ENCODE measurements around the gene GSK3A. TPM values are rescaled to one million over a fixed set of nuclear protein-coding genes. Genes with fewer than 3 reads are reported as not detected.
"Not testable (repeated sequence)": the region's sequence is repeated elsewhere in the genome, so short reads cannot be mapped to it uniquely, and the experiment has no call there.

GSK3A gene
- total RNA-seq, 2 donors from 2014 or later, result 29.2 to 35.1 TPM

- intact Hi-C loops (cut with DNase I), result no loop called here
- no peak for DNase-seq (ENCODE audit: low spot score)
These were observed 28.6 kb upstream of the GSK3A start for GRCh38 chr19:42271045-42271419.

GRCh38 chr19:42270346-42271044 is 28.1 kb upstream of the GSK3A start:
- intact Hi-C loops (cut with DNase I), result no loop called here
- peak; percentile 89 for DNase-seq (ENCODE audit: low spot score)

- peak; percentile 79 for DNase-seq (ENCODE audit: low spot score)
These were observed 27.3 kb upstream of the GSK3A start for GRCh38 chr19:42269478-42270345.

GRCh38 chr19:42268704-42269477 is 26.5 kb upstream of the GSK3A start, which contains the start of gene CIC:
TSS of gene CIC (plus strand) at chr19:42269252. CDS start at chr19:42271784, 2,532 bp downstream.
- intact Hi-C loops (cut with DNase I), result no loop called here
- DNase-seq (ENCODE audit: low spot score), result peak; percentile 100

More at GRCh38 chr19:42269478-42270345, 27.3 kb upstream of the GSK3A start:
- intact Hi-C loops (cut with DNase I), result no loop called here

- intact Hi-C loops (cut with DNase I), result no loop called here
- DNase-seq (ENCODE audit: low spot score), result peak; percentile 99
These were observed 25.8 kb upstream of the GSK3A start for GRCh38 chr19:42268142-42268703.

GRCh38 chr19:42267644-42268141 is 25.3 kb upstream of the GSK3A start:
- DNase-seq (ENCODE audit: low spot score), result peak; percentile 68
- intact Hi-C loops (cut with DNase I), result no loop called here

GRCh38 chr19:42266928-42267603 is 24.7 kb upstream of the GSK3A start:
- intact Hi-C loops (cut with DNase I); DNase-seq (ENCODE audit: low spot score): not testable (repeated sequence)

GRCh38 chr19:42266105-42266504 is 23.7 kb upstream of the GSK3A start:
- DNase-seq (ENCODE audit: low spot score); intact Hi-C loops (cut with DNase I): not testable (repeated sequence)

GRCh38 chr19:42261763-42262162 is 19.4 kb upstream of the GSK3A start:
- intact Hi-C loops (cut with DNase I), result no loop called here
- DNase-seq (ENCODE audit: low spot score), result no peak

- DNase-seq (ENCODE audit: low spot score); intact Hi-C loops (cut with DNase I): not testable (repeated sequence)
These were observed 15.4 kb upstream of the GSK3A start for GRCh38 chr19:42257842-42258241.

GRCh38 chr19:42255766-42256745 is 13.7 kb upstream of the GSK3A start:
- no peak for DNase-seq (ENCODE audit: low spot score)
- intact Hi-C loops (cut with DNase I), result loop anchor here in 1 of 2 donors (1.0 kb wide), 1 partner anchor 13 kb away; no protein-coding TSS in a partner anchor

- intact Hi-C loops (cut with DNase I), result no loop called here
- DNase-seq (ENCODE audit: low spot score), result peak; percentile 98
These were observed 12.7 kb upstream of the GSK3A start, which contains the start of gene ERF for GRCh38 chr19:42254850-42255765. TSS of gene ERF (minus strand) at chr19:42255128. CDS start at chr19:42254999, 129 bp downstream.

GRCh38 chr19:42254089-42254849 is 11.9 kb upstream of the GSK3A start:
- DNase-seq (ENCODE audit: low spot score), result peak; percentile 92
- intact Hi-C loops (cut with DNase I), result no loop called here

- DNase-seq (ENCODE audit: low spot score), result no peak
- intact Hi-C loops (cut with DNase I), result no loop called here
These were observed 11.1 kb upstream of the GSK3A start for GRCh38 chr19:42253245-42254088.

Measured in posterior vena cava (tissue), 2 donors.